ENCODE measurements around the gene SHKBP1. TPM values are rescaled to one million over a fixed set of nuclear protein-coding genes. Genes with fewer than 3 reads are reported as not detected.

The SHKBP1 gene
- total and polyA plus RNA-seq, 2 donors (not counting 1 experiment from before 2014, with no cell fraction given) = 179 to 227 TPM

GRCh38 chr19:40625406-40626120, 48.9 kb downstream of the SHKBP1 start:
- POLR2A ChIA-PET = no interaction called here
- DNase-seq (no peak), ATAC-seq (ENCODE audit: low read depth) (no peak)
- Histone ChIP-seq H2AFZ (ENCODE audit: insufficient read depth, low read depth, low read length, poor library complexity, severe bottlenecking) (no peak overlapping the region), H3K27me3 (replicated peaks in 1 of 4; ENCODE audit: control extremely low read depth in 1 of 4, control insufficient read depth in 3 of 4, insufficient read depth in 4 of 4, low read length in 3 of 4) (no peaks in the 10 kb centered on the region), H3K79me2 (ENCODE audit: control insufficient read depth, insufficient read depth, low read length) (no peaks in the 10 kb centered on the region), H3K4me3 (ENCODE audit: control extremely low read depth in 1 of 5, extremely low read depth in 1 of 5, insufficient read depth in 1 of 5, low read depth in 2 of 5, low read length in 4 of 5) (no peak overlapping the region), H3K4me2 (replicated peaks; ENCODE audit: low read depth, low read length, poor library complexity, severe bottlenecking) (no peak overlapping the region), H3K9ac (ENCODE audit: low read length) (no peak overlapping the region), H3K36me3 (replicated peaks in 1 of 2; ENCODE audit: control extremely low read depth in 1 of 2, control insufficient read depth in 1 of 2, extremely low read depth in 1 of 2, insufficient read depth in 2 of 2, low read length in 1 of 2) (peaks cover 0 to 22% of the 10 kb centered on the region in 2 experiments), H4K20me1 (ENCODE audit: control insufficient read depth, insufficient read depth, low read length, poor library complexity, severe bottlenecking) (no peaks in the 10 kb centered on the region), H3K9me3 (ENCODE audit: control extremely low read depth in 1 of 3, control insufficient read depth in 2 of 3, insufficient read depth in 1 of 3, low read length in 2 of 3) (peaks cover 0 to 4% (median 0%) of the 10 kb centered on the region in 3 donors), H3K4me1 (ENCODE audit: control insufficient read depth in 2 of 2, insufficient read depth in 2 of 2, low read length in 2 of 2) (no peaks in the 10 kb centered on the region), H3K27ac (ENCODE audit: low read length in 2 of 2) (no peak overlapping the region)
- intact Hi-C loops (cut with micrococcal nuclease) = no loop called here
- Mint-ChIP-seq H3K4me1 (peaks cover 2% of the 10 kb centered on the region), H3K4me3 (no peak overlapping the region), H3K27ac (no peak overlapping the region), H3K27me3 (no peaks in the 10 kb centered on the region), H3K9me3 (ENCODE audit: insufficient read depth) (no peaks in the 10 kb centered on the region)
- TF ChIP-seq EZH2 (IDR thresholded peaks at IDR 0.05; ENCODE audit: borderline replicate concordance, insufficient read depth, low read depth, low read length, poor library complexity, severe bottlenecking) = no peak
- TF ChIP-seq, protein P1, sequence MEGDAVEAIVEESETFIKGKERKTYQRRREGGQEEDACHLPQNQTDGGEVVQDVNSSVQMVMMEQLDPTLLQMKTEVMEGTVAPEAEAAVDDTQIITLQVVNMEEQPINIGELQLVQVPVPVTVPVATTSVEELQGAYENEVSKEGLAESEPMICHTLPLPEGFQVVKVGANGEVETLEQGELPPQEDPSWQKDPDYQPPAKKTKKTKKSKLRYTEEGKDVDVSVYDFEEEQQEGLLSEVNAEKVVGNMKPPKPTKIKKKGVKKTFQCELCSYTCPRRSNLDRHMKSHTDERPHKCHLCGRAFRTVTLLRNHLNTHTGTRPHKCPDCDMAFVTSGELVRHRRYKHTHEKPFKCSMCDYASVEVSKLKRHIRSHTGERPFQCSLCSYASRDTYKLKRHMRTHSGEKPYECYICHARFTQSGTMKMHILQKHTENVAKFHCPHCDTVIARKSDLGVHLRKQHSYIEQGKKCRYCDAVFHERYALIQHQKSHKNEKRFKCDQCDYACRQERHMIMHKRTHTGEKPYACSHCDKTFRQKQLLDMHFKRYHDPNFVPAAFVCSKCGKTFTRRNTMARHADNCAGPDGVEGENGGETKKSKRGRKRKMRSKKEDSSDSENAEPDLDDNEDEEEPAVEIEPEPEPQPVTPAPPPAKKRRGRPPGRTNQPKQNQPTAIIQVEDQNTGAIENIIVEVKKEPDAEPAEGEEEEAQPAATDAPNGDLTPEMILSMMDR (IDR thresholded peaks at IDR 0.05) = no peak
- CTCF ChIA-PET = interaction anchor here (0.6 kb wide), 1 partner anchor 9 kb away, joined by 3 read pairs; no protein-coding TSS in a partner anchor
- WGBS (ENCODE audit: insufficient coverage) = 79% methylated on average over 7 of the region's 7 CpGs

DNA sequence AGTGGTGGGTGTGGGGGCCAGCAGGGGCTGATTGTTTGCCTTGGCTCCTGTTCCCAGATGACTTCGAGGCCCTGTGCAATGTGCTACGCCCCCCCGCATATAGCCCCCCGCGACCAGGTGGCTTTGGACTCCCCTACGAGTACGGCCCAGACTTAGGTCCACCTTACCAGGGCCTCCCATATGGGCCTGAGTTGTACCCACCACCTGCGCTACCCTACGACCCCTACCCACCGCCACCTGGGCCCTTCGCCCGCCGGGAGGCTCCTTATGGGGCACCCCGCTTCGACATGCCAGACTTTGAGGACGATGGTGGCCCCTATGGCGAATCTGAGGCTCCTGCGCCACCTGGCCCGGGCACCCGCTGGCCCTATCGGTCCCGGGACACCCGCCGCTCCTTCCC, 50.2 kb downstream of the SHKBP1 start:
- Histone ChIP-seq H3K36me3 (replicated peaks in 1 of 2; ENCODE audit: control extremely low read depth in 1 of 2, control insufficient read depth in 1 of 2, extremely low read depth in 1 of 2, insufficient read depth in 2 of 2, low read length in 1 of 2) (peaks cover 0 to 21% of the 10 kb centered on the region in 2 experiments), H3K27ac (ENCODE audit: low read length in 2 of 2) (no peak overlapping the region), H3K9ac (ENCODE audit: low read length) (no peak overlapping the region), H3K27me3 (replicated peaks in 1 of 4; ENCODE audit: control extremely low read depth in 1 of 4, control insufficient read depth in 3 of 4, insufficient read depth in 4 of 4, low read length in 3 of 4) (no peaks in the 10 kb centered on the region), H2AFZ (ENCODE audit: insufficient read depth, low read depth, low read length, poor library complexity, severe bottlenecking) (no peak overlapping the region), H4K20me1 (ENCODE audit: control insufficient read depth, insufficient read depth, low read length, poor library complexity, severe bottlenecking) (no peaks in the 10 kb centered on the region), H3K4me1 (ENCODE audit: control insufficient read depth in 2 of 2, insufficient read depth in 2 of 2, low read length in 2 of 2) (no peaks in the 10 kb centered on the region), H3K9me3 (ENCODE audit: control extremely low read depth in 1 of 3, control insufficient read depth in 2 of 3, insufficient read depth in 1 of 3, low read length in 2 of 3) (peaks cover 0 to 4% (median 0%) of the 10 kb centered on the region in 3 donors), H3K79me2 (ENCODE audit: control insufficient read depth, insufficient read depth, low read length) (no peaks in the 10 kb centered on the region), H3K4me3 (ENCODE audit: control extremely low read depth in 1 of 5, extremely low read depth in 1 of 5, insufficient read depth in 1 of 5, low read depth in 2 of 5, low read length in 4 of 5) (no peak overlapping the region), H3K4me2 (replicated peaks; ENCODE audit: low read depth, low read length, poor library complexity, severe bottlenecking) (no peak overlapping the region)
- intact Hi-C loops (cut with micrococcal nuclease) = no loop called here
- Mint-ChIP-seq H3K4me1 (peaks cover 2% of the 10 kb centered on the region), H3K4me3 (no peak overlapping the region), H3K27ac (no peak overlapping the region), H3K9me3 (ENCODE audit: insufficient read depth) (no peaks in the 10 kb centered on the region), H3K27me3 (no peaks in the 10 kb centered on the region)
- POLR2A ChIA-PET = no interaction called here
- no peak for DNase-seq
- TF ChIP-seq EZH2 (IDR thresholded peaks at IDR 0.05; ENCODE audit: borderline replicate concordance, insufficient read depth, low read depth, low read length, poor library complexity, severe bottlenecking) = no peak
- TF ChIP-seq, protein P1 (IDR thresholded peaks at IDR 0.05) = no peak
- 95% methylated on average over 21 of the region's 24 CpGs for WGBS (ENCODE audit: insufficient coverage)
- ATAC-seq (ENCODE audit: low read depth) = no peak
- CTCF ChIA-PET = no interaction called here
